OCI-LY3 (cell line): ENCODE data around the gene UNC5CL.
"Not testable (repeated sequence)": the region's sequence is repeated elsewhere in the genome, so short reads cannot be mapped to it uniquely, and the experiment has no call there.

Experiments used
- H2AFZ ChIP-seq: fragments of 200-600, 300-600 bp; shearing (Covaris generic); 2 replicates; pipeline ENCODE4 v1.6.0; 2014; ENCODE audit warnings: antibody characterized with exemption, low read depth, low read length
- H3K27ac ChIP-seq: fragments of 200-600, 300-600 bp; sonication (generic); 2 replicates; pipeline ENCODE4 v1.5.1; 2014; ENCODE audit warnings: mild to moderate bottlenecking, low read length, moderate library complexity, mixed read lengths
- H3K27me3 ChIP-seq: fragments of 200-600, 300-600 bp; sonication (generic); 2 replicates; pipeline ENCODE4 v1.6.1; 2014; ENCODE audit warnings: low read depth, low read length, mixed read lengths
- H3K36me3 ChIP-seq: fragments of 200-600, 300-600 bp; sonication (generic); replicated peaks from 2 replicates; pipeline ENCODE3; 2014; ENCODE audit warnings: low read depth, low read length, mixed read lengths
- H3K4me1 ChIP-seq: fragments of 300-600, 200-600 bp; sonication (generic); 2 replicates; pipeline ENCODE4 v1.6.1; 2014; ENCODE audit warnings: low read length, mixed read lengths
- H3K4me2 ChIP-seq: fragments of 200-600, 300-600 bp; sonication (generic); 2 replicates; pipeline ENCODE4 v1.6.1; 2014; ENCODE audit warnings: low read length, mixed read lengths
- H3K4me3 ChIP-seq: fragments of 300-600, 200-600 bp; sonication (generic); 2 replicates; pipeline ENCODE4 v1.5.1; 2014; ENCODE audit warnings: antibody characterized with exemption, mild to moderate bottlenecking, low read length, moderate library complexity
- H3K79me2 ChIP-seq: fragments of 300-600, 200-600 bp; shearing (Covaris generic); 2 replicates; pipeline ENCODE4 v1.6.1; 2014; ENCODE audit warnings: mild to moderate bottlenecking, low read length, mixed read lengths
- H3K9ac ChIP-seq: fragments of 300-600, 200-600 bp; shearing (Covaris generic); 2 replicates; pipeline ENCODE4 v1.6.0; 2014; ENCODE audit warnings: mild to moderate bottlenecking, low read length, moderate library complexity
- H3K9me3 ChIP-seq: fragments of 200-600, 300-600 bp; shearing (Covaris generic); 2 replicates; pipeline ENCODE4 v1.6.1; 2014; ENCODE audit warnings: low read length, mixed read lengths; ENCODE audit not compliant: insufficient read depth
- H4K20me1 ChIP-seq: fragments of 200-600, 300-600 bp; sonication (generic); 2 replicates; pipeline ENCODE4 v1.6.1; 2016; ENCODE audit warnings: low read length, mixed read lengths; ENCODE audit not compliant: insufficient read depth
- EZH2phosphoT487 ChIP-seq: fragments of 200-600 bp; shearing (Covaris generic); IDR thresholded peaks from 2 replicates; pipeline ENCODE4 v1.6.1; 2018; ENCODE audit warnings: antibody characterized with exemption, mixed run types, low read depth
- TF ChIP-seq, protein P1 (sequence below): fragments of 200-600, 300-600 bp; sonication (generic); IDR thresholded peaks from 2 replicates; pipeline ENCODE4 v1.5.1; 2014; ENCODE audit warnings: antibody characterized with exemption, low read length, low read depth

UNC5CL gene

DNA sequence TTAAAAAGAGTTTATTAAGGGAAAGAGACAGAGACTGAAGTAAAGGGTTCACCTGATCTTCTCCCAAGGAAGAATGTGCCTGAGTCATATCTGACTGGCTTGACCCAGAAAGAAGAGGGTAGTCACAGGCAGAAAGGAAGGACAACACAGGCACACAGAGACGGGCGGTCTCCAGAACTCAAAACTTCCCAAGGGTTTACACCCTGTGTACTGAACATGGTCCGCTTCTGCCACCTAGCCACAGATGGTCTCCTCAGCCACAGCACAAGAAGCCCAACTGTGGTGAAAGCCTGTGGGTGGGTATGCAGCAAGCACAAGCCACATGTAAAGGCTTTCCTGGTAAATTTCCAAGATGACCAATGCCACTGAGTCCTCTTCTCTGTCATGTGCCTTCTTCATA lies 17.2 kb downstream of the UNC5CL start:
- Histone ChIP-seq H4K20me1 (no peaks in the 10 kb centered on the region), H3K4me2 (no peak overlapping the region), H3K4me1 (no peaks in the 10 kb centered on the region; the same call in 1 of the 2 replicates), H3K36me3 (no peaks in the 10 kb centered on the region), H3K4me3 (no peak overlapping the region), H3K9me3 (no peaks in the 10 kb centered on the region), H3K27me3 (no peaks in the 10 kb centered on the region), H3K79me2 (no peaks in the 10 kb centered on the region), H3K27ac (no peak overlapping the region), H2AFZ (no peak overlapping the region), H3K9ac (no peak overlapping the region)
- TF ChIP-seq EZH2phosphoT487 = no peak
- TF ChIP-seq, protein P1, sequence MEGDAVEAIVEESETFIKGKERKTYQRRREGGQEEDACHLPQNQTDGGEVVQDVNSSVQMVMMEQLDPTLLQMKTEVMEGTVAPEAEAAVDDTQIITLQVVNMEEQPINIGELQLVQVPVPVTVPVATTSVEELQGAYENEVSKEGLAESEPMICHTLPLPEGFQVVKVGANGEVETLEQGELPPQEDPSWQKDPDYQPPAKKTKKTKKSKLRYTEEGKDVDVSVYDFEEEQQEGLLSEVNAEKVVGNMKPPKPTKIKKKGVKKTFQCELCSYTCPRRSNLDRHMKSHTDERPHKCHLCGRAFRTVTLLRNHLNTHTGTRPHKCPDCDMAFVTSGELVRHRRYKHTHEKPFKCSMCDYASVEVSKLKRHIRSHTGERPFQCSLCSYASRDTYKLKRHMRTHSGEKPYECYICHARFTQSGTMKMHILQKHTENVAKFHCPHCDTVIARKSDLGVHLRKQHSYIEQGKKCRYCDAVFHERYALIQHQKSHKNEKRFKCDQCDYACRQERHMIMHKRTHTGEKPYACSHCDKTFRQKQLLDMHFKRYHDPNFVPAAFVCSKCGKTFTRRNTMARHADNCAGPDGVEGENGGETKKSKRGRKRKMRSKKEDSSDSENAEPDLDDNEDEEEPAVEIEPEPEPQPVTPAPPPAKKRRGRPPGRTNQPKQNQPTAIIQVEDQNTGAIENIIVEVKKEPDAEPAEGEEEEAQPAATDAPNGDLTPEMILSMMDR = peak; percentile 28; the same call in 1 of the 2 replicates

DNA sequence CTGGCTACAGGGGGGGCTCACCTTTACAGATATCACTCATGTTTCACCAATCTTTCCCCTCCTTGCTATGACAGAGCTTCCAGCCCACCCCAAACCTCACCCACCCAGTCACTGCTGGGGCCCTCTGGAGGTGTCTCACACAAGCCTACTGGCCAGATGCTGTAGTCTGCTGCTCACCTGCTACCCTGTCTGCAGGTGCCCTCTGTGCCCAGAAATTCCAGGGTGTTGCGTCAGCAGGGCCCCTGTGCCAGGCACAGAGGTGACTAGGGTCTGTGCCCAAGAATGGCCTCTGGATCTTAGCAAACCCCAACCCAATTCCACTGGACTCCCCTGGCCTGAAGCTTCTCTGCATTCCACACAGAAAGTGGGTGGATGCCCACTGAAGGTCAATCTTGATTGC lies 21.4 kb downstream of the UNC5CL start:
- H4K20me1 ChIP-seq = no peaks in the 10 kb centered on the region
- H3K4me3 ChIP-seq = no peak overlapping the region
- TF ChIP-seq EZH2phosphoT487 = no peak
- TF ChIP-seq, protein P1 = no peak
- no peaks in the 10 kb centered on the region for H3K9me3 ChIP-seq
- H2AFZ ChIP-seq = no peak overlapping the region
- H3K79me2 ChIP-seq = no peaks in the 10 kb centered on the region
- H3K36me3 ChIP-seq = no peaks in the 10 kb centered on the region
- no peaks in the 10 kb centered on the region for H3K27me3 ChIP-seq
- no peak overlapping the region for H3K27ac ChIP-seq
- no peaks in the 10 kb centered on the region for H3K4me1 ChIP-seq
- H3K4me2 ChIP-seq = no peak overlapping the region
- H3K9ac ChIP-seq = no peak overlapping the region

DNA sequence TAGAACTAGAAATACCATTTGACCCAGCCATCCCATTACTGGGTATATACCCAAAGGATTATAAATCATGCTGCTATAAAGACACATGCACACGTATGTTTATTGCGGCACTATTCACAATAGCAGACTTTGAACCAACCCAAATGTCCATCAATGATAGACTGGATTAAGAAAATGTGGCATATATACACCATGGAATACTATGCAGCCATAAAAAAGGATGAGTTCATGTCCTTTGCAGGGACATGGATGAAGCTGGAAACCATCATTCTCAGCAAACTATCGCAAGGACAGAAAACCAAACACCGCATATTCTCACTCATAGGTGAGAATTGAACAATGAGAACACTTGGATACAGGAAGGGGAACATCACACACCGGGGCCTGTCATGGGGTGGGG lies 23.2 kb downstream of the UNC5CL start:
- not testable (repeated sequence) for H3K36me3 ChIP-seq, H3K27ac ChIP-seq, H2AFZ ChIP-seq, H3K9ac ChIP-seq, H3K4me2 ChIP-seq, H3K79me2 ChIP-seq, H3K27me3 ChIP-seq, H3K9me3 ChIP-seq, H4K20me1 ChIP-seq, H3K4me3 ChIP-seq, H3K4me1 ChIP-seq

- Histone ChIP-seq H3K9ac (no peak overlapping the region), H3K4me1 (no peaks in the 10 kb centered on the region), H3K27me3 (0 out of 2 replicates have a peak, but pooled peaks cover 4% of the 10 kb centered on the region), H2AFZ (no peak overlapping the region), H3K36me3 (no peaks in the 10 kb centered on the region), H4K20me1 (no peaks in the 10 kb centered on the region), H3K4me2 (no peak overlapping the region), H3K27ac (no peak overlapping the region), H3K9me3 (no peaks in the 10 kb centered on the region), H3K4me3 (no peak overlapping the region), H3K79me2 (no peaks in the 10 kb centered on the region)
- TF ChIP-seq, protein P1 = no peak
- no peak for TF ChIP-seq EZH2phosphoT487
Observed at GRCh38 chr6:41014780-41015179, 24.2 kb downstream of the UNC5CL start.
